ENCODE measurements around the gene BMPR2.
"Not testable (repeated sequence)": the region's sequence is repeated elsewhere in the genome, so short reads cannot be mapped to it uniquely, and the experiment has no call there.

Gene BMPR2

DNA sequence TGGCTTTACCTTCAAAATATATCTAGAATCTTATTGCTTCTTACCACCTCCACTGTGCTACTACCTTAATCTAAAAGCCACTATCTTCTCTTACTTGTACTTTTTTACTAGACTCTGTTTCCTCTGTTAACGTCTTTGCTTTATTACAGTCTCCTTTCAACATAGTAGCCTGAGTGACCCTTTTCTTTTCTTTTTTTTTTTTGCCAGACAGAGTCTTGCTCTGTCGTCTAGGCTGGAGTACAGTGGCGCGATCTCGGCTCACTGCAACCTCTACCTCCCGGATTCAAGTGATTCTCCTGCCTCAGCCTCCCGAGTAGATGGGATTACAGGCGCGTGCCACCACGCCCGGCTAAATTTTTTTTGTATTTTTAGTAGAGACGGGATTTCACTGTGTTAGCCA is 10.4 kb downstream of the BMPR2 start:
- DNase-seq = not testable (repeated sequence)

DNA sequence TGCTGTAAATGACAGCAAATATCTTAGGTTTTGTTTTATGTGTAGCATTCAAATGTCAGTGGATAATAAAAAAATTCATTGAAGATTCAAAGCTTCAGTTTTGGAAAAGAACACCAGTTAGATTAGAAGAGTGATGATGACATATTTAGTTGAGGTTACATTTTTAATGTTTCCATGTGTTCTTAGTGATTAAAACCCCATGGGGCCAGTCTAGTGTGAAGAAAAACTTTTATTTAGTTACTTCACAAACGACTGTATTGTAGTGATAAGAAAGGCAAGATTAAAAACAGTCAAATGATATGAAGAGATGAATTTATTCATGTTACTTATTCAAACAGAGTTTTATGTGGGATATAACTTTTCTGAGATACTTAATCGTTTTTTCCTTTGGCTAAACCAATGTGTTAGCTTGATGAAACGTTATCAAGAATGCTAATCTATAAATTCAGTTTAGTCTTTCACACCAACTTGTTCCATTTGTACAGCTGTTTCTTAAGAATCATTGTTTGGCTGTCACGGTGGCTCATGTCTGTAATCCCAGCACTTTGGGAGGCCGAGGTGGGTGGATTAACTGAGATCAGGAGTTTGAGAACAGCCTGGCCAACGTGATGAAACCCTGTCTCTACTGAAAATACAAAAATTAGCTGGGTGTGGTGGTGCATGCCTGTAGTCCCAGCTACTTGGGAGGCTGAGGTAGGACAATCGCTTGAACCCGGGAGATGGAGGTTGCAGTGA is 11.6 kb downstream of the BMPR2 start:
- DNase-seq = no peak

GRCh38 chr2:202400941-202401340 is 24.8 kb downstream of the BMPR2 start:
- DNase-seq = no peak

- DNase-seq = no peak
These were observed 29.7 kb downstream of the BMPR2 start for GRCh38 chr2:202405798-202406197.

- no peak for DNase-seq
These were observed 30.4 kb downstream of the BMPR2 start for GRCh38 chr2:202406445-202406978.

GRCh38 chr2:202408546-202409140 is 32.5 kb downstream of the BMPR2 start:
- no peak for DNase-seq

- no peak for DNase-seq
These were observed 34.0 kb downstream of the BMPR2 start for GRCh38 chr2:202410092-202410491.

- no peak for DNase-seq
These were observed 35.0 kb downstream of the BMPR2 start for GRCh38 chr2:202411097-202411496.

GRCh38 chr2:202418027-202418426 is 41.9 kb downstream of the BMPR2 start:
- DNase-seq = no peak

- DNase-seq = no peak
These were observed 42.4 kb downstream of the BMPR2 start for GRCh38 chr2:202418511-202418910.

- no peak for DNase-seq
These were observed 47.0 kb downstream of the BMPR2 start for GRCh38 chr2:202423139-202423538.

- DNase-seq = no peak
These were observed 48.9 kb downstream of the BMPR2 start for GRCh38 chr2:202425036-202425435.

DNA sequence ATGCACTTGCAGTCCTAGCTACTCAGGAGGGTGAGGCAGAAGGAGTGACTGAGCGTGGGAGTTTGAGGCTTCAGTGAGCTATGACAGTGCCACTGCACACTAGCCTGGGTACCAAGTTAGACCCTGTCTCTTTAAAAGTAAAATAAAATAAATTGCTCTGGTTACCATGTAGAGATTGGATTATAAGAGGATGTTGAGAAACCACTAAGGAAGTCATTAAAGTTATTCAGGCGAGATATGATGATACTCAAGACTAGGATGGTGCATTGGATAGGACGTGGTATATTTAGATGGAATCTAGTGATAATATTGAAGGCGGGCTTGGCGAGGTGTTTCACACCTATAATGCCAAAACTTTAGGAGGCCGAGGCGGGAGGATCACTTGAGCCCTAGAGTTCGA is 50.6 kb downstream of the BMPR2 start:
- no peak for DNase-seq

GRCh38 chr2:202429164-202429980 is 53.2 kb downstream of the BMPR2 start:
- no peak for DNase-seq

- DNase-seq = no peak
These were observed 56.6 kb downstream of the BMPR2 start for GRCh38 chr2:202432776-202433175.

- no peak for DNase-seq
These were observed 58.3 kb downstream of the BMPR2 start for GRCh38 chr2:202434472-202434871.

GRCh38 chr2:202436626-202437025 is 60.5 kb downstream of the BMPR2 start:
- no peak for DNase-seq

DNA sequence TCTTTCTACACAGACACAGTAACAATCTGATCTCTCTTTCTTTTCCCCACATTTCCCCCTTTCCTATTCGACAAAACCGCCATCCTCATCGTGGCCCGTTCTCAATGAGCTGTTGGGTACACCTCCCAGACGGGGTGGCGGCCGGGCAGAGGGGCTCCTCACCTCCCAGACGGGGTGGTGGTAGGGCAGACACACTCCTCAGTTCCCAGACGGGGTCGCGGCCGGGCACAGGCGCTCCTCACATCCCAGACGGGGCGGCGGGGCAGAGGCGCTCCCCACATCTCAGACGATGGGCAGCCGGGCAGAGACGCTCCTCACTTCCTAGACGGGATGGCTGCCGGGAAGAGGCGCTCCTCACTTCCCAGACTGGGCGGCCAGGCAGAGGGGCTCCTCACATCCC is 64.0 kb downstream of the BMPR2 start:
- not testable (repeated sequence) for DNase-seq

GRCh38 chr2:202442882-202443281 is 66.8 kb downstream of the BMPR2 start:
- DNase-seq = no peak

DNA sequence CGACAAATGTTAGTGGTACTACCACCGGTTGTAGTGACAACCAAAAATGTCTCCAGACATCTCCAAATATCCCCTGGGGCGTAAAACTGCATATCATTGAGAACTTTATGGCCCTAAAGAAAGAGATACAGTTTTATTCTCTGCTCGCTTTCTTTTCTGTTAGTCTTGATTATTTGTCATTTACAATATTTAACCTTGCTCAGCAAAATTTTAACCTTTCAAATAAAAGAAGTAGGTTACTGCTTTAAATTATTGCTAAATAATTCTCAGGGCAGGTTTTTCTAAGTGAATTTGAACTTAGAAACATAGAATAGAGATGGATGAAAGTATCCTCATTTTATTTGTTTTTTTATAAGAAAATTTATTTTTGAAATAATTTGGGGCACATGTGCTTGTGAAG is 67.9 kb downstream of the BMPR2 start:
- no peak for DNase-seq

DNA sequence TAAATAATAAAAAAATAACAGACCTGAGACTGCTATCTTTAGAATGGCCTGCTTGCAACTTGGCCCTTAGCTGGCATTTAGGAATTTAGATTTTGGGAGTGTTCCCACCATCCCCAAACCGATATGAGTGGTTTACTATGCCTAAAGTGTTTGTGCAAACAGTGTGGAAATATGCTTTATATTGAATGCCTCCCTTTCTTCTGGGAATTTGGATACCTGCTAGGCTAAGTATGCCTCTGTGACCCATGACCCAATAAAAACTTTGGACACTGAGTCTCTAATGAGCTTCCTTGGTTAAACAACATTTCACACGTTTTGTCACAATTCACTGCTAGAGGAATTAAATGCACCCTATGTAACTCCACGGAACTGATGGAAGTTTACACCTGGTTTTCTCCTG is 73.2 kb downstream of the BMPR2 start:
- DNase-seq = no peak

DNA sequence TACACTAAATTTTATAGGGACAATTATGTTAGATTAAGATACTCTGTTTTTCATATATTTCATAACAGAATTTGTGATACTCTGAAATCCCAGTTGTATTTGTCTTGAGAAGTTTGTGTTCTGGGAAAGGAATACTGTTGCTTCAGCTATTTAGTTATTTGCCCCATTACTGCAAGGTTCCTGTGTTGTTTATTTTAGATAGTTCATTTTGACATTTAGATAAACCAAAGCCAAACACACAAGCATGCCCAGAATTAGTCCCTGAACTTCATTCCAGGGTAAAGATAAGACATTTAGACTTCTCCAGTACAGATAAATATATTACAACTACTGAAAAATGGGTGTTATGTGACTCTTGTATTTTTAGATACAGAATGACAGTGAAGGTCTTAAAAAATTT is 74.7 kb downstream of the BMPR2 start:
- DNase-seq = no peak

DNA sequence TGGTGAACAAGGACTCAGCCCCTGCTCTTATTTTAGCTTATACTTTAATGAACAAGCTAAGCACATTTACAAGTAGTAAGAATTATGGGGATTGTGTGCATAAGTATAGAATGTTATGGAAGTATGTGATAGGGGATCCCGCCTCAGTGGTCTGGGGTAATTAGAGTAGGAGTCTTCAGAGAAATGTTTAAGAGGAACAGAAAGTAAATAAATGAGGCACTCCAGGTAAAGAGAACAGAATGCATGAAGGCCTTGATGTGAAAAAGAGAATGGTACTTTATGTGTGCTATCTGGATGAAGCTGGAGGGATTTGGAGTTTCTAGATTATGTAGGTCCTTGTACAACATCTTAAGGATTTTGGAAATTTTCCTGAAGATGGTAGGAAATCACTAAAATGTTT is 76.6 kb downstream of the BMPR2 start:
- no peak for DNase-seq

DNA sequence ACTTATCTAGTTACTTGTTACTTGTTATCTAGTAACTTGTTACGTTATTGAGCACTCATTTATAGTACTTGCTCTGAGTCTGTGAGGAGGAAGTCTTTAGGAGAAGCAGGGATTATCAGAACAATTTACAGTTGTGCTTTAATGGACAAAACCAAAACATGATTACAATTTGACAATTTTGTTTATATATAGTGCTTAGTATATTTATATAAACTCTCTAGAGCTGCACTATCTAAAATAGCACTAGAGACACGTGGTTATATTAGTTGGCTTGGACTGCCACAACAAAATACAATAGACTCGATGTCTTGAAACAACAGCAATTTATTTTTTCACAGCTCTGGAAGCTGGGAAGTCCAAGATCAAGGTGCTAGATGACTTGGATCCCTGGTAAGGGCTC is 78.4 kb downstream of the BMPR2 start:
- DNase-seq = no peak

Measured in activated naive CD4-positive, alpha-beta T cell (primary cell).